Heart right ventricle (tissue), 16 donors: ENCODE measurements around the gene CAMKMT. TPM values are rescaled to one million over a fixed set of nuclear protein-coding genes. Genes with fewer than 3 reads are reported as not detected.

Source experiments
- ATAC-seq, 8 donors: fragments of 200-7000 bp; cut with Tn5 transposase; one replicate each; pipeline ENCODE4 v1.9.1; 2020; ENCODE audit warnings: mild to moderate bottlenecking in 8 of 8, moderate library complexity in 8 of 8, moderate number of reproducible peaks in 1 of 8
- DNase-seq, 2 donors: peaks; one replicate each; pipeline ENCODE4 v3.0.0-alpha.2; 2020
- H3K27ac ChIP-seq, 10 donors: fragments of 200-600 bp; sonication (generic) in 2 of 10; one replicate each; pipeline versions ENCODE4 v1.5.0 to v1.8.0; 2020 to 2022; ENCODE audit warnings: mild to moderate bottlenecking in 3 of 10
- H3K27me3 ChIP-seq, 7 donors: fragments of 200-600 bp; one replicate each; pipeline ENCODE4 v1.8.0; 2021 to 2022; ENCODE audit warnings: mild to moderate bottlenecking in 2 of 7
- H3K36me3 ChIP-seq, 9 donors: fragments of 200-600 bp; sonication (generic) in 1 of 9; one replicate each; pipeline versions ENCODE4 v1.5.0 to v1.8.0; 2020 to 2022; ENCODE audit warnings: mild to moderate bottlenecking in 2 of 9
- H3K4me1 ChIP-seq, 9 donors: fragments of 200-600 bp; sonication (generic) in 1 of 9; one replicate each; pipeline versions ENCODE4 v1.5.0 to v1.8.0; 2020 to 2022; ENCODE audit warnings: mild to moderate bottlenecking in 4 of 9
- H3K4me3 ChIP-seq, 10 donors: fragments of 200-600 bp; sonication (generic) in 2 of 10; one replicate each; pipeline versions ENCODE4 v1.5.0 to v1.8.0; 2020 to 2022; ENCODE audit warnings: mild to moderate bottlenecking in 7 of 10, moderate library complexity in 2 of 10
- H3K9me3 ChIP-seq, 11 donors: fragments of 200-600 bp in 10 of 11; sonication (generic) in 2 of 11; one replicate each; pipeline versions ENCODE4 v1.5.0 to v1.8.0; 2013 to 2022; ENCODE audit warnings: mild to moderate bottlenecking in 2 of 11, control low read depth in 1 of 11, moderate library complexity in 1 of 11
- WGBS, 2 donors: extraction: QIAGEN DNeasy Blood & Tissue Kit; methylation state at CpG; one replicate each; pipeline ENCODE4 v1.1.7; 2013; ENCODE audit warnings: inconsistent platforms in 1 of 2; 5-methylcytosine and 5-hydroxymethylcytosine counted together
- intact Hi-C, 10 donors: fragments of 100-400 bp; cut with DNase I; formaldehyde crosslinking; loops; one replicate each; pipeline versions ENCODE4 v1.11.1 to v1.14.2; 2022
- polyA plus RNA-seq, 2 donors: library from polyadenylated mRNA; stranded (reverse); fragments of 200-250 nt; gene quantifications; one replicate each; pipeline ENCODE4 v1.2.3, GENCODE V29; 2013
- total RNA-seq, 10 donors: library from RNA; stranded (reverse); fragmentation: NEBNext Ultra II Directional in 3 of 10; extraction: Animal tissue kit (Norgen Biotek cat#: 25700) in 3 of 10; gene quantifications; one replicate each; pipeline versions ENCODE4 v1.2.1 to v1.2.4, GENCODE V29; 2021 to 2023
- TF ChIP-seq, protein P1 (sequence below), 9 donors: fragments of 200-600 bp; sonication (generic) in 2 of 9; IDR thresholded peaks; one replicate each; pipeline versions ENCODE4 v1.5.0 to v1.8.0; 2021 to 2022; ENCODE audit warnings: antibody characterized with exemption in 9 of 9, mild to moderate bottlenecking in 5 of 9, moderate library complexity in 1 of 9
- donor health status: Arrhythmogenic right ventricular cardiomyopathy.
- donor health status: ischemic (EF 13 %, LVEDD 7.1; RV severe dilation, severe dysfunction).
- donor health status: healthy with polysubstance abuse.
- donor health status: DM: no; HTN: yes; CAD: no.
- donor health status: DM: no; HTN: no; CAD: no.
- donor health status: ischemic (EF 25% LVEDD 6.9; RV normal size, moderate dysfunction).
- donor health status: ischemic (EF 25% LVEDD 5.7; RV mildly dilated, moderate dysfunction).
- donor health status: healthy.
- donor health status: DM: yes; HTN: yes; CAD: no.
- donor health status: Ischemic cardiomyopathy.
- donor health status: ischemic (EF 35%, LVEDD 5.7; RV mildly dilated, moderate dysfunction).
- donor health status: nonischemic (EF 11% LVEDD 7.7; RV severe dilation, severe dysfunction).
- donor health status: DM: yes; HTN: yes; CAD: no.
- donor health status: PGD.
- donor health status: ischemic (EF 29% LVEDD 5.4; RV normal size, mild dysfunction).
- donor health status: nonischemic (EF 23%, LVEDD 6.1; RV moderate dilation, normal function).

CAMKMT gene
- total and polyA plus RNA-seq, 12 donors, result 4.1 to 6.4 (median 4.8) TPM

DNA sequence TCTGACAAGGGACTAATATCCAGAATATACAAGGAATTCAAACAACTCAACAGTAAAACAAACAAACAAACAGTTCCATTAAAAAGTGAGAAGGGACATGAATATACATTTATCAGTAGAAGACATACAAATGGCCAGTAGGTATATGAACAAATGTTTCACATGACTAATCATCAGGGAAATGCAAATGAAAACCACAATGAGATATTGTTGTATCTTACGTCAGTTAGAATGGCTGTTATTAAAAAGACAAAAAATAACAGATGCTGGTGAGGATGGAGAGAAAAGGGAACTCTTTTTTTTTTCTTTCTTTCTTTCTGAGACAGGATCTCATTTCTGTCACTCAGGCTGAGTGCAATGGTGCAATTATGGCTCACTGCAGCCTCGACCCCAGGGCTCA, 175.5 kb downstream of the CAMKMT start:
- no peaks in the 10 kb centered on the region for H3K4me1 ChIP-seq
- H3K27ac ChIP-seq, result no peak overlapping the region

DNA sequence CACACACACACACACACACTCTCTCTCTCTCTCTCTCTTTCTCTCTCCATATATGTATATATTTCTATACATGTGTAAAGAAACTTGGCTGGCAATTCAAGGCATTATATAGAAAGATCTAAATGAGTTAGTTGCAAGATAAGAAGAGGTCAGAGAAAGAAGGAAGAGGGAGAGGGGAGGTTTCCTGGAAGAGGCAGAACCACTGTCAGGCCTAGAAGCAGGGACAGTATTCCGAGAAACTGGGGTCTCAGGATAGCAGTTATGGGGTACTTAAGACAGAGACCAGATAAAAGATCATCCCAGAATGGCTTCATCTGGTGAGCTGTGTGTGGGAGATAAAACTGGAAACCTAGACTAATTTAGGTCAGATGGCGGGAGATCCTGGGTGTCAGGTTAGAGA, 180.8 kb downstream of the CAMKMT start:
- Histone ChIP-seq H3K27me3 (no peaks in the 10 kb centered on the region), H3K36me3 (no peaks in the 10 kb centered on the region), H3K9me3 (no peaks in the 10 kb centered on the region), H3K27ac (no peak overlapping the region), H3K4me1 (no peaks in the 10 kb centered on the region), H3K4me3 (no peak overlapping the region)
- 97 to 98% methylated on average over 2 of the region's 2 CpGs for WGBS, 2 donors
- no peak for DNase-seq
- no peak for ATAC-seq
- TF ChIP-seq, protein P1, sequence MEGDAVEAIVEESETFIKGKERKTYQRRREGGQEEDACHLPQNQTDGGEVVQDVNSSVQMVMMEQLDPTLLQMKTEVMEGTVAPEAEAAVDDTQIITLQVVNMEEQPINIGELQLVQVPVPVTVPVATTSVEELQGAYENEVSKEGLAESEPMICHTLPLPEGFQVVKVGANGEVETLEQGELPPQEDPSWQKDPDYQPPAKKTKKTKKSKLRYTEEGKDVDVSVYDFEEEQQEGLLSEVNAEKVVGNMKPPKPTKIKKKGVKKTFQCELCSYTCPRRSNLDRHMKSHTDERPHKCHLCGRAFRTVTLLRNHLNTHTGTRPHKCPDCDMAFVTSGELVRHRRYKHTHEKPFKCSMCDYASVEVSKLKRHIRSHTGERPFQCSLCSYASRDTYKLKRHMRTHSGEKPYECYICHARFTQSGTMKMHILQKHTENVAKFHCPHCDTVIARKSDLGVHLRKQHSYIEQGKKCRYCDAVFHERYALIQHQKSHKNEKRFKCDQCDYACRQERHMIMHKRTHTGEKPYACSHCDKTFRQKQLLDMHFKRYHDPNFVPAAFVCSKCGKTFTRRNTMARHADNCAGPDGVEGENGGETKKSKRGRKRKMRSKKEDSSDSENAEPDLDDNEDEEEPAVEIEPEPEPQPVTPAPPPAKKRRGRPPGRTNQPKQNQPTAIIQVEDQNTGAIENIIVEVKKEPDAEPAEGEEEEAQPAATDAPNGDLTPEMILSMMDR (IDR thresholded peaks at IDR 0.05), result no peak
- intact Hi-C loops, result no loop called here

More for the DNA sequence above, 175.5 kb downstream of the CAMKMT start:
- peaks cover 0 to 7% (median 0%) of the 10 kb centered on the region in 11 donors for H3K9me3 ChIP-seq
- TF ChIP-seq, protein P1 (IDR thresholded peaks at IDR 0.05), result no peak
- H3K4me3 ChIP-seq, result no peak overlapping the region
- WGBS, 2 donors, result 89 to 95% methylated on average over 2 of the region's 2 CpGs
- H3K36me3 ChIP-seq, result no peaks in the 10 kb centered on the region
- DNase-seq, result no peak
- no peaks in the 10 kb centered on the region for H3K27me3 ChIP-seq
- intact Hi-C loops, result no loop called here
- no peak for ATAC-seq

DNA sequence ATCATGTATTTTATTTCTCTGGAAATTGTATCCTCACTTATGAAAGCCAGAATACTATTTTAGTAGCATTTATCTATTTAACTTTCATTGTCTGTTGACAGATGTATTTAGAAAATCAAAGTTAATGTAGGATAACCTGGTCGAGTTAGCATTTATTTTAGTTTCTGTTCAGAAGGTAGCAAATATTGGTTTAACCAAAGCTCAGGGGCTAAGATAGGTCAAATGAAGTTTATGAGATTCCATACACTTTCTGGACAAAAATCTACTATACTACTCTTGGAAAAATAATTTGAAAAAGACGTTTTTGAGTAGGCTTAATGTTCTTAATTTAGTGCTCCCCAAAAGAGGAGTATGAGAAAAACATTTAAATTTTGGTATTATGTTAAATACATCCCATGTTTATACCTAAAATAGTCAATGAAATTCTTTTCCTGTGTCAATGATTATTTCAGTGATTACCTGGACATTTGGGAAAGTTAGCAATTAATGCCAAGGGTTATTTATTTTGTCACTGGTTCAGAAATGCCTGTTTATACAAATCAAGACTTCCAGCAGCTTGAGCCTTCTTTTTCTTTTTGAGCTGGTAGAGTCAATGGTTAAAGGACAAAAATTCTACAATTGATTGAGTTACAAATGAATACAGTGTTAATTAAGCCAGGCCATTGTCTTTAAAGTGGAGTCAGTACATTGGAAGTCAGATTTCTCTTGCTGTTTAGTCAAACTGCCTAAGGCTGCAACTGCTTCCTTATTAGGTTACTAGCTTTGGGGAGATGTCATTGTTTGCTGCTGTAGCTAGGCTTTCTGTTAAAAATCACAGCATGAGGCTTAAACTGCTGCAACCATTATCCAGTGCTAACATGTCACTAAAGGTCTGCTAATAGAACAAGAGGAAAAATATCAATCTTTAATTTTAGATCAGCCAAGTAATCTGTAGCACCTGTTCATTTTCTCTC, 182.3 kb downstream of the CAMKMT start:
- no peaks in the 10 kb centered on the region for H3K9me3 ChIP-seq
- H3K4me1 ChIP-seq, result peaks cover 0 to 3% (median 0%) of the 10 kb centered on the region in 9 donors
- H3K27me3 ChIP-seq, result no peaks in the 10 kb centered on the region
- intact Hi-C loops, result no loop called here
- DNase-seq (no peak), ATAC-seq (no peak)
- no peak overlapping the region for H3K4me3 ChIP-seq
- WGBS, 2 donors, result 82 to 85% methylated on average over 2 of the region's 2 CpGs
- no peak overlapping the region for H3K27ac ChIP-seq
- H3K36me3 ChIP-seq, result no peaks in the 10 kb centered on the region
- TF ChIP-seq, protein P1 (IDR thresholded peaks at IDR 0.05), result no peak

DNA sequence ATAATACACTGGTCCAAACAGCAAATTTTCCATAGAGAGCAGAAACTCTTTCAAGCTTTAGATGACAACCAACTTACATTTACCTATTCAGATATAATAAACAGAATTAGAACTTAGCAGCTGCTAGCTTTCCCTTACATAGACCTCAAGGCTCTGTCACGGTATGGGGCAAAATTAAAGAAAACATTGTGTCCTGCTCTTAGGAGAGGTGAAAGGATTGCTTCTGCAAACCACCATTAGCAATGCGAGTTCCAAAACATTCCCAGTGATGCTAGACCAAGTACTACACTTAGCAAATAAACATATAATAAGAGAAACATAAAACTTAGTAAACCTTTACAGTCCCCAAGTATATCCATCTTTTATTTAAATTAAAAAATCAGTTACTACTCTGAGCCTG, 183.3 kb downstream of the CAMKMT start:
- peaks cover 0 to 8% (median 0%) of the 10 kb centered on the region in 9 donors for H3K4me1 ChIP-seq
- 92 to 93% methylated on average over 2 of the region's 2 CpGs for WGBS, 2 donors
- no peak overlapping the region for H3K27ac ChIP-seq
- ATAC-seq, result no peak
- DNase-seq, result no peak
- TF ChIP-seq, protein P1 (IDR thresholded peaks at IDR 0.05), result no peak
- no peaks in the 10 kb centered on the region for H3K9me3 ChIP-seq
- no peaks in the 10 kb centered on the region for H3K27me3 ChIP-seq
- intact Hi-C loops, result no loop called here
- no peaks in the 10 kb centered on the region for H3K36me3 ChIP-seq
- H3K4me3 ChIP-seq, result no peak overlapping the region
